ENCODE results near the gene NUDT3. TPM values are rescaled to one million over a fixed set of nuclear protein-coding genes. Genes with fewer than 3 reads are reported as not detected.

NUDT3 gene
- total and polyA plus RNA-seq, 8 donors, result 8.7 to 34.0 (median 13.1) TPM

DNA sequence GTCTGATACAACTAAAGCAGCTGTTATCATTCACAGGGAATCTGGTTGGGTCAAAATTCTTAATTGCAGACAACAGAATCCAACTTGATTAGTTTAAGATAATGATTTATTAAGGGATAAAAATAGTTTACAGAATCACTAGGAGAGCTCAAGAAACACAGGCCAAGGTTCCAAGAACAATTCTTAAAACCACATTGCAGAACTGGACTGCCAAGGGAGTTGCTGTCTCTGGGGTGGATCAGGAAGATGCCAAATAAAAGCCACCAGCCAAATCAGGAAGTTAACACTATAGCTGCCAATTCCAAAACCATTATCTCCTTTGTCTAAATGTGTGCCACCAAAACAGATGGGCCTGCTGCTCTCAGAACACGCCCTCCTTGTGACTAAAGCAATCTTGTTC is 53.7 kb downstream of the NUDT3 start:
- intact Hi-C loops (cut with DNase I; ENCODE audit: low total_unique reads), result no loop called here
- TF ChIP-seq POLR2A (IDR thresholded peaks at IDR 0.05), result no peak
- no peak for TF ChIP-seq POLR2AphosphoS5 (IDR thresholded peaks at IDR 0.05)
- TF ChIP-seq, protein P1, sequence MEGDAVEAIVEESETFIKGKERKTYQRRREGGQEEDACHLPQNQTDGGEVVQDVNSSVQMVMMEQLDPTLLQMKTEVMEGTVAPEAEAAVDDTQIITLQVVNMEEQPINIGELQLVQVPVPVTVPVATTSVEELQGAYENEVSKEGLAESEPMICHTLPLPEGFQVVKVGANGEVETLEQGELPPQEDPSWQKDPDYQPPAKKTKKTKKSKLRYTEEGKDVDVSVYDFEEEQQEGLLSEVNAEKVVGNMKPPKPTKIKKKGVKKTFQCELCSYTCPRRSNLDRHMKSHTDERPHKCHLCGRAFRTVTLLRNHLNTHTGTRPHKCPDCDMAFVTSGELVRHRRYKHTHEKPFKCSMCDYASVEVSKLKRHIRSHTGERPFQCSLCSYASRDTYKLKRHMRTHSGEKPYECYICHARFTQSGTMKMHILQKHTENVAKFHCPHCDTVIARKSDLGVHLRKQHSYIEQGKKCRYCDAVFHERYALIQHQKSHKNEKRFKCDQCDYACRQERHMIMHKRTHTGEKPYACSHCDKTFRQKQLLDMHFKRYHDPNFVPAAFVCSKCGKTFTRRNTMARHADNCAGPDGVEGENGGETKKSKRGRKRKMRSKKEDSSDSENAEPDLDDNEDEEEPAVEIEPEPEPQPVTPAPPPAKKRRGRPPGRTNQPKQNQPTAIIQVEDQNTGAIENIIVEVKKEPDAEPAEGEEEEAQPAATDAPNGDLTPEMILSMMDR (IDR thresholded peaks at IDR 0.05), result no peak
- TF ChIP-seq EP300 (IDR thresholded peaks at IDR 0.05), result no peak
- 76 to 94% (median 81%) methylated on average over 1 of the region's 1 CpG for WGBS, 5 donors
- no peaks in the 10 kb centered on the region for H3K9me3 ChIP-seq
- peaks cover 15 to 68% (median 36%) of the 10 kb centered on the region in 4 donors for H3K4me1 ChIP-seq
- peak in 1 of 2 donors; percentile 35 for DNase-seq
- no peaks in the 10 kb centered on the region for H3K27me3 ChIP-seq
- no peak overlapping the region for H3K4me3 ChIP-seq
- H3K36me3 ChIP-seq, result peaks cover 0 to 4% (median 2%) of the 10 kb centered on the region in 4 donors
- no peak overlapping the region for H3K27ac ChIP-seq

DNA sequence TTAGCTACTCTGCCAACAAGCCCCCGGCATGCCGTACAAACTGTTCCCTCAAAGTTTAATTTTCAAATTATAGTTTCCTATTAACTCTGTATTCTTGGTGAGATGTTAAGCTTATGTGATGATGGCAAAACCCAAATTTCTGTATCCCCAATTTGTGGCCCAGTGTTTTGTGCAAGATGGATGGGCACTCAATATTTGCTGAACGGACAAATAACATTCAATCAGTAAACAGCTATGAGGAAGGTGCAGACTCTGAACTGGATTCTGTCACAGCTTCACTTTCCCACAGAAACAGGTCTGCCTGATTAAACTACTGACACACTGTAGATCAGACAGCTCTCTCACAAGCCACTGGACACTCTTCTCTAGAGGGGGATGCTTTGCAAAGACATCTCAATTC is 54.1 kb downstream of the NUDT3 start:
- H3K4me1 ChIP-seq, result peaks cover 15 to 67% (median 34%) of the 10 kb centered on the region in 4 donors
- no peak for DNase-seq
- WGBS, 5 donors, result 61 to 92% (median 89%) methylated on average over 3 of the region's 3 CpGs
- no peak overlapping the region for H3K27ac ChIP-seq
- peaks cover 0 to 4% (median 2%) of the 10 kb centered on the region in 4 donors for H3K36me3 ChIP-seq
- no peaks in the 10 kb centered on the region for H3K9me3 ChIP-seq
- no peaks in the 10 kb centered on the region for H3K27me3 ChIP-seq
- no peak overlapping the region for H3K4me3 ChIP-seq
- TF ChIP-seq POLR2AphosphoS5 (IDR thresholded peaks at IDR 0.05), result no peak
- TF ChIP-seq POLR2A (IDR thresholded peaks at IDR 0.05), result no peak
- no peak for TF ChIP-seq EP300 (IDR thresholded peaks at IDR 0.05)
- intact Hi-C loops (cut with DNase I; ENCODE audit: low total_unique reads), result no loop called here

DNA sequence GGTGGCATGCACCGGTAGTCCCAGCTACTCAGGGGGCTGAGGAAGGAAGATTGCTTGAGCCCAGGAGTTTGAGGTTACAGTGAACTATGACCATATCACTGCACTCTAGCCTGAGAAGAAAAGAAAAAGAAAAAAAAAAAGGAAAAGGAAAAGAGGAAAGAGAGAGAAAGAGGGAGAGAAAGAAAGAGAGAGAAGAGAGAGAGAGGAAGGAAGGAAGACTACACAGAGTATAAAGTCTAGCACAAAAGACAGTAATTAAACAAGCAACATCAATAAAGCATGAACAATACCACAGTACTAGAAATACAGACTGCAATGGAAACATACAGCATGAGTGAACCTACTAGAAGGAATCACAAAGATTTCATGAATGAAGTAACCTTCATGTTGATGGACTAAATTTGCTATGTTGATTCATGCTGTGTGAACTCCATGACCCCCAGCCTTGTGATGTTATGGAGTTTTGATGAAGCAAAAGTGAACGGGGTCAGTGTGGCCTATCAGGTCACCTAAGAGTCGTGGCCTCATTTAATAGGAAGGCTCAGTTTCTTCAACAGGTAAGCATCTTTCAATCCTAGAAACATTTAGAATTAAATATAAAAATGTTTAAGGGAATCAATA is 57.6 kb downstream of the NUDT3 start:
- intact Hi-C loops (cut with DNase I; ENCODE audit: low total_unique reads), result no loop called here
- Histone ChIP-seq H3K4me3 (no peak overlapping the region), H3K27me3 (no peaks in the 10 kb centered on the region), H3K27ac (no peak overlapping the region), H3K9me3 (no peaks in the 10 kb centered on the region), H3K36me3 (peaks cover 0 to 3% (median 0%) of the 10 kb centered on the region in 4 donors), H3K4me1 (peaks cover 0 to 54% (median 17%) of the 10 kb centered on the region in 4 donors)
- TF ChIP-seq EP300 (IDR thresholded peaks at IDR 0.05) (no peak), POLR2A (IDR thresholded peaks at IDR 0.05) (no peak)
- TF ChIP-seq, protein P1 (IDR thresholded peaks at IDR 0.05), result no peak
- DNase-seq, result no peak
- 77 to 93% (median 90%) methylated on average over 3 of the region's 3 CpGs for WGBS, 5 donors

DNA sequence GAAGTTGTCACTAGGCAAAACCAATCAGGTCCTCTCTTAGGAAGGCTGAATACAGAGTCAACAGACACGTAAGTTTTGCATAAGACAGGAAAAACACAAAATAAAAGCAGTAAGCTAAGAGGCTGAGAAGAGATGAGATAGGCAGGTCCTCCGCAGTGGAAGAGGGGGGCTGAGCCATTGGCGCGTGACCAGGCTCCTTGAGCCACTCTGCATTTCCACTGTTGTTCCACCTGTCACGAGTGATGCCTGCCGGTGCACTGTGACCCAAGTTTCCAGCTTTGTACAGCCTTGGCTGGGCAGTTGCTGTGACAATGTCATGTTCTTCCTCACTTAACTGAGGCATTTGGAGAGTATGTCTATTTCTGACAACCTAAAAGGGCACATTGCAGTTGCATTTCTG is 58.6 kb downstream of the NUDT3 start:
- DNase-seq, result no peak
- Histone ChIP-seq H3K27me3 (no peaks in the 10 kb centered on the region), H3K4me1 (peaks cover 0 to 44% (median 12%) of the 10 kb centered on the region in 4 donors), H3K36me3 (peaks cover 0 to 3% (median 0%) of the 10 kb centered on the region in 4 donors), H3K27ac (no peak overlapping the region), H3K9me3 (no peaks in the 10 kb centered on the region), H3K4me3 (no peak overlapping the region)
- no peak for TF ChIP-seq POLR2AphosphoS5 (IDR thresholded peaks at IDR 0.05)
- no peak for TF ChIP-seq POLR2A (IDR thresholded peaks at IDR 0.05)
- TF ChIP-seq, protein P1 (IDR thresholded peaks at IDR 0.05), result no peak
- no peak for TF ChIP-seq EP300 (IDR thresholded peaks at IDR 0.05)
- WGBS, 5 donors, result 94 to 96% (median 95%) methylated on average over 6 of the region's 6 CpGs
- intact Hi-C loops (cut with DNase I; ENCODE audit: low total_unique reads), result no loop called here
